DMS153 treated with DMSO at 0.1 percent for 48 hours (cell line): ENCODE data around the gene NR6A1.

Experiments
- DNase-seq: peaks from one replicate; lab custom pipeline; 2025; ENCODE audit not compliant: unreplicated experiment; lab: John Stamatoyannopoulos, UW

Gene NR6A1

GRCh38 chr9:124695280-124695890 lies 75.7 kb downstream of the NR6A1 start:
- no peak for DNase-seq

DNA sequence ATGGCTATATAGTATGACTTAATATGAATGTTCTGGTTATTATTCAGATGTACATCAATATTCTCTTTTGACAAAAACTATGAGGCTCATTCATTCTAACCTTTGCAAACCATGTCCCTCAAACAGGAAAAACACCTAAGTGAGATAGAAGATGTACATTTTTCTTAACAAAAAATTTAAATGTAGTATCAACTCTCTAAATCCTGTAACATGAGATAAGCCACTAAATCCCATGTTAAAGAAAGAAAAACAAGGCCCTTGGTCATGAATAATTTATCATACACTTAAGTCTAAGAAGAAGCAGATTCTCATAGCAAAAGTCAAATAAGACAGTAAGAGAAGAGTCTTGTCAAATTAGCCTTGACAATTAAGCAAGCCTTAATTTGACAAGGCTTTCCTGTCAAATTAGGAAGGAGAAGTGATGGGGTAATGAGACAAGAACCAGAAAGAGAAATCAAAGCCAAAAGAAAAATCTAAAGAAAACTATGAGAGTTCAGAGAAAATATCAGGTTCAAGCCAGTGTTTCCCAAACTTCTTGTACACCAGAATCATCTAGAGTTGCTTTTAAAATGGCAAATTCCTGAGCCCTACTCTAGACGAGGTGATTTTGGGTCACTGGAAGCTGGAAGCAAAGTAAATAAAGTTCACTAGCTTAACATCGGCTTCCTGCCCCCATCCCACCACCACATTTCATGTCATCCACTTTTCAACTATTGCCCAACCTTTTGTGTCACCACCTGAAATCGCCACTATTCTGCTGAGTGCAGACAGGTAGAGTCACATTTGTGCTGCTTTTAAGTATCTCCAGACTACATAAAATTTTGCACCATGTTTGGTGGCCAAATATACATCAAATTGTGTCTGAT lies 76.5 kb downstream of the NR6A1 start:
- DNase-seq, result no peak

GRCh38 chr9:124693403-124693802 lies 77.7 kb downstream of the NR6A1 start:
- DNase-seq, result no peak

GRCh38 chr9:124688238-124688904 lies 82.7 kb downstream of the NR6A1 start:
- no peak for DNase-seq

DNA sequence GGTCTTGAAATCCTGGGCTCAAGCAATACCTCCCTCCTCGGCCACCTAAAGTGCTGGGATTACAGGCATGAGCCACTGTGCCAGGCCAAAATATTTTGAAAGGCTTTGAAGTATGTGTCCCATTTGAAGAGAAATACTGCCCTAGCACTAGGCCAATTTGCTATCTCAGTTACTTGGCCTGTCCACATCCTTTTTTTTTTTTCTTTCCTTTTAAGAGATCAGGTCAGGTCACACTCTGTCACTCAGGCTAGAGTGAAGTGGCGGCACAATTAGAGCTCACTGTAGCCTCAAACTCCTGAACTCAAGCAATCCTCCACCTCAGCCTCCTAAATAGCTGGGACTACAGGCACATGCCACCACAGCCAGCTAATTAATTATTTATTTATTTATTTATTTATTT lies 84.2 kb downstream of the NR6A1 start:
- no peak for DNase-seq

DNA sequence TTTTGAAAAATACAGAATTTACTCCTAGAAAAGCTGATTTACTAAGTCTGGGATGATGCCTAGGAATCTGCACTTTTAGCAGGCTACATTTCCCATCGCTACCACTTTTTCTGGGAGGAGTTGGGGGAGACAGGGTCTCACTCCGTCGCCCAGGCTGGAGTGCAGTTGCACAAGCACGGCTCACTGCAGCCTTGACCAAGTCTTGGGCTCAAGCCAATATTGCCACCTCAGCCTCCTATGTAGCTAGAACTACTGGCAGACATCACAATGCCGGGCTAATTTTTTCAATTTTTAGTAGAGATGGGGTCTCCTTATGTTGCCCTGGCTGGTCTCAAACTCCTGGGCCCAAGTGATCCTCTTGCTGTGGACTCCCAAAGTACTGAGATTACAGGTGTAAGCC lies 85.9 kb downstream of the NR6A1 start:
- no peak for DNase-seq

DNA sequence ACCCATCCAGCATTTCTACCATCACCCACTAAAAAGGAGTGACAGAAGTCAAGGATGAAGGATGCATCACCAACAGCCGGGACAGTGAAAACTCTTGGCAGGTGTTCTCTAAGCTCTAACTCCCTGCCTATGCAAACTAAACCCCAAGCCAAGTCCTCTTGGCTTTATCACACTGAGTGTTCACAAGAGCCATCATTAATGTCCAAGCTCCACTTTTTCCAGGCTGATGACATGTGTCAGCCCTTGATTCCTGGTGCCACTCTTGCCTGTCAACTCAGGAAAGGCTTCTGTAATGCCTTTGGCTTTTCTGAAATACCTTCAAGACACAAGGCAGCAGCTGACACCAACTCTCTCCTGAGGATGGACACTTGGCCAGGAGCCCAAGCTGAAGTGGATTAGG lies 86.9 kb downstream of the NR6A1 start:
- no peak for DNase-seq

DNA sequence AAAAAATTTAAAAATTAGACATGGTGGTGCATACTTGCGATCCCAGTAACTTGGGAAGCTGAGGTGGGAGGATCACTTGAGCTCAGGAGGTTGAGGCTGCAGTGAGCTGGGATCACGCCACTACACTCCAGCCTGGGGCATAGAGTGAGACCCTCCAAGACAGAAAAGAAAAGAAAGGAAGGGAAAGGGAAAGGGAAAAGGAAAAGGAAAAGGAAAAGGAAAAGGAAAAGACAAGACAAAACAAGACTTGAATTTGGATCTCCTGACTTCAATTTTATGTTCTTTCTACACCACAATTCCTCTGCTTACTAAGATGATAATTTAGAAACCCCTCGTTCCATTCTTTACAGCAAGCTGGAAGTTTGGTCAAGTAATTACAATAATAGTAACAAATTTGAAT lies 88.1 kb downstream of the NR6A1 start:
- DNase-seq, result no peak

- DNase-seq, result no peak
Measured at GRCh38 chr9:124680714-124681390, 90.3 kb downstream of the NR6A1 start.

DNA sequence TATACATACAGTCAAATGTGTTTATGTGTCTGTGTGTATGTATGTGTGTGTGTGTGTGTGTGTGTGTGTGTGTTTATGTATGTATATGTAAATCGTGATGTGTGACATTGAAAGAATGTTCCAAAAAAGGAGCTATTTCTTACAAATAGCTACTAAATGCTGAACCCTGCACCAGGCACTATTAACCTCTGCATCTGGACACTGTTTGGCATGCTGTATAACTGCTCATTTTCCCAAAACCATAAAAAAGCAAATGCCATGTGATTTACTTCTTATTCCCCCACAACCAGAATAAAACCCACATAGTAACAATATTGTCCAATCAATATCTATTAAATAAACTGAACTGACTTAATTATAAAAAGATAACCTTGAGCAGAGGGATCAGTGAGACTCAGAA lies 91.1 kb downstream of the NR6A1 start:
- no peak for DNase-seq

DNA sequence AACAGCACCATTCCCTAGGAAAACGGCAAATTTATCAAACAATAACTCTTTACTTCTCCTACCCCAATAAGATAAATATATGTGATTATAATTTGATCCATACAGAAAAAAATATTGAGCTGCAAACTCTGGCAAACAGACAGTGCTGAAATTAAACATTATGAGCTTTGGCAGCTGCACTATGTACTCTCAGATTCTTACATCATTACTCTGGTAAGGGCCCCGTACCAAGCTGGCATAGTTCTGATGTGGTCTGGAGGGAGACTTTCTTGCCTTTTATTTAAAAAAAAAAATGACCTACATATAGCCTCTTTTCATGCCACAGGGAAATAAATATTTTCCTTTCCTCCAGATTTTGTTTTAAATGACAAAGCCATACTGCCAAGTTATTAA lies 95.0 kb downstream of the NR6A1 start:
- DNase-seq, result no peak

- no peak for DNase-seq
Measured at GRCh38 chr9:124675261-124676158, 95.6 kb downstream of the NR6A1 start.

- no peak for DNase-seq
Measured at GRCh38 chr9:124674651-124675050, 96.5 kb downstream of the NR6A1 start.

DNA sequence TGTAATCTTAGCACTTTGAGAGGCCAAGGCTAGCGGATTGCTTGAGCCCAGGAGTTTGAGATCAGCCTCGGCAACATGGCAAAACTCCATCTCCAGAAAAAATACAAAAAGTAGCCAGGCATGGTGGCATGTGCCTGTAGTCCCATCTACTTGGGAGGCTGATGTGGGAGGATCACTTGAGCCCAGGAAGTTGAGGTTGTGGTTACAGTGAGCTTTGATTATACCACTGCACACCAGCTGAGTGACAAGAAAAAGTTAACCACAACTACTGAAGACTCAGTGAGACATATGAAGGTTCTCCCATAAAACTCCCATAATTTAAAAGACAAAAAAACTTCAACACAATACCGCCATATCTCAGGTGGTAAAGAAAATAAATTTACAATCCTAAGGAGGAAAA lies 98.0 kb downstream of the NR6A1 start:
- DNase-seq, result no peak

DNA sequence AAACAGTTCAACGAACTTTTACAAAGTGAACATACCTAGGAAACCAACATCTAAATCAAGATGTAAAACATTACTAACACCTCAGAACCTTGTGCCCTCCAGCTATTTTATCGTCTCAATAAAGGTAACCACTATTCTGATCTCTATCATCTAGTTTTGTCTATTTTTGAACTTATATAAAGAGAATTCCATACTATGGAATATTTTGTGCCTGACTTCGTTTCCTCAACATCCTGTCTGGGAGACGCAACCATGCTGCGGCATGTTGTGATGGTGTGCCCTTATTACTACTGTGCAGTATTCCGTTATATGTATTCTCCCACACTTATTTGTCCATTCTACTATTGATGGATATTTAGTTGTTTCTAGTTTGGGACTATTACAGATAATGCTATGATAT lies 99.2 kb downstream of the NR6A1 start:
- DNase-seq, result no peak

GRCh38 chr9:124666642-124667041 lies 104.5 kb downstream of the NR6A1 start:
- DNase-seq, result no peak

DNA sequence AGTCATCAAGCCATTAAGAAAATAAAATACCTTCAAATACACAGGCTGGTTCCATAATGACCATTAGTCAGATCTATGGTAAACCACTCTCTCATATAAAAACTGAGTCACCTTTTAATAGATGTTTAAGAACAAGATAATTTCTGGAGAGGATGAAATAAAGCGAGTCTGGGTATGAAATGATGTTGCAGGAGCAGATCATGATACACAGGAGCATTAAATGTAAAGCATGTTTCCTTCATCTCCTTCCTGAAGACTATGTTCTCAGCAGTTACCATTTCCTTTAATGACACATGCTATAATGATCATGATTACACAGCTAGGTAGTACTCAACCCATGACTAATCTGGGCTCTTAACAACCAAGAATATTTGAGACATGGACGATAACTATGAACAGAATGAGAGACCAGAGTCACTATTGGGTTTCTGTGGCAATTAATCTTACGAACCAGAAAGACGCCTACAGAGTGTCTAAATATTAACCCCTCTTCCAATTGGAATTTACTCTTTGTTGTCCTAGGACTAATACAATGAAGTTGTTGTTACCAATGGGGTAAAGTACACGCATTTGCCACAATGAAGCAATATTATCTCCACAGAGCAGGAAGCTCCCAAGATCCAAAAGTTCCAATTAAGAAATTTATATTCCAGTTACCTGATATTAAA lies 105.6 kb downstream of the NR6A1 start:
- DNase-seq, result no peak

DNA sequence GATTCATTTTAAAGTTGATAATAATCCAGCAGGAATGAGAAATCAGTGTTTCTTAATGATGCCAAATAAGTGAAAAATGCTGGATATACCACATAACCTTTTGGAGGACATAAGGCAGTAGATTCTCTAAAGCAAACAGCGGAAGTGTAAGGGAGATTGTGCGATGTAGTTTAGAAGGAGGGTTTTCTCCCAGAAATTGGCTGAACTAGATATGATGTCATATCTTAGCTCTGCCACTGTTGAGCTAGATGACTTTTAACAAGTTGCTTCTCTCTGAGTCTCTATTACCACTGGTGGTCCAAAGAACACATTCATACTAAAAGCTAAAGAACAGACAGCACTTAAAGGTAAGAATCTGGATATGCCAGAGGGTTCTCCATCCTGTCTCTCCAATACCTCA lies 107.0 kb downstream of the NR6A1 start:
- no peak for DNase-seq

DNA sequence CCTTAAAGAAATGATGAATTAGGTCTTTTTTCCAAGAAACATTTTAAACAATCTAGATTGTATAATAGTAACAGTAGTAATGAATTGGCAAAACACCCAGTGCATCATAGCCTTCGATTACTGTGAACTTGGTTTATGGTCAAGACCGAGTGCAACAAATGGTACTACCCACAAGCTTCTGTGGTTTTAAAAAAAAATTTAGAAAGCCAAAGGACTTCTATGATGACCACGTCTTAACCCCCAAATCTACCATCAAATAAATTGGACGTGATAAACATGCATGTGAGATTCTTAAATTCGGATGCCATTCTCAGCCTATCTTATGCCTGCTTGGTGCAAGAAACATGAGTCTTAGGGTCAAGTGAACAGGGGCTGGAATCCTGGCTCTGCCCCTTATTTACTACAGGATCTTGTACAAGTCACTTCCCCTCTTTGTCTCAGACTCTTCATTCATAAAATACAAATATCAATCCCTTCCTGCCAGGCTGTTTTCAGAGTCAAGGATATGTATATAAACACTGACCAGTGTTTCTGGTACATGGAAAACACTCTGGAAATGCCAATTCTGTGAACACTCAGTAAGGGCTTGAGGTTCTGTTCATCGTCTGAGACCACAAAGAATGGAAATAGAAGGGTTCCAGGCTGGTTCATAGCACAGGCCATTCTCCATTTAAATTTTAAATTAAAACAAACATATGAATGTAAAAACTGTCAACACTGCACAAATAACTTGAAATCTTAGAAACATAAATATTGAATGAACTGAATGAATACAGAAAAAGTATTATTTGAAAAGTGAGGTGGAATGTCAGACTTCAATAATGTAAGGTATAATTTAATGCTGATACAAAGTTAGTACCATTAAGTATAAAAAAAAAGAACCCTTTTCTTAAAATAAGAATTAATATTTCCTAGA lies 107.8 kb downstream of the NR6A1 start:
- no peak for DNase-seq
